Ishikawa (cell line): ENCODE results near the gene RAPGEF6.

ENCODE experiments used
- CEBPB ChIP-seq: IDR thresholded peaks from 2 replicates; pipeline ENCODE4 v1.6.1; 2012
- EGR1 ChIP-seq: IDR thresholded peaks from 2 replicates; pipeline ENCODE4 v1.6.1; 2012
- FOXM1 ChIP-seq: IDR thresholded peaks from 2 replicates; pipeline ENCODE4 v1.6.1; 2012; ENCODE audit warnings: low read depth, borderline replicate concordance
- MAX ChIP-seq: IDR thresholded peaks from 2 replicates; pipeline ENCODE4 v1.6.1; 2012
- RAD21 ChIP-seq: IDR thresholded peaks from 2 replicates; pipeline ENCODE4 v1.6.1; 2012; ENCODE audit warnings: low read depth
- REST ChIP-seq: IDR thresholded peaks from 2 replicates; pipeline ENCODE4 v1.6.1; 2012; ENCODE audit warnings: low read depth, mild to moderate bottlenecking
- TAF1 ChIP-seq: IDR thresholded peaks from 2 replicates; pipeline ENCODE4 v1.6.1; 2012; ENCODE audit warnings: low read depth, mild to moderate bottlenecking
- TCF12 ChIP-seq: IDR thresholded peaks from 2 replicates; pipeline ENCODE4 v1.6.1; 2012; ENCODE audit warnings: low read depth
- USF1 ChIP-seq: IDR thresholded peaks from 2 replicates; pipeline ENCODE4 v1.6.1; 2012
- YY1 ChIP-seq: IDR thresholded peaks from 2 replicates; pipeline ENCODE4 v1.6.1; 2012; ENCODE audit warnings: low read depth
- ZBTB7A ChIP-seq: IDR thresholded peaks from 2 replicates; pipeline ENCODE4 v1.6.1; 2012; ENCODE audit warnings: low read depth

- no peak for TF ChIP-seq EGR1
- no peak for TF ChIP-seq CEBPB
- TF ChIP-seq TAF1: no peak
- TF ChIP-seq USF1: no peak
- TF ChIP-seq RAD21: no peak
- no peak for TF ChIP-seq ZBTB7A
- TF ChIP-seq MAX: no peak
- no peak for TF ChIP-seq REST
- no peak for TF ChIP-seq YY1
- no peak for TF ChIP-seq TCF12
- TF ChIP-seq FOXM1: no peak
Observed at GRCh38 chr5:131545845-131546244, 89.2 kb downstream of the RAPGEF6 start.
